Stimulated activated CD8-positive, alpha-beta memory T cell treated with anti-CD3 and anti-CD28 coated beads, Interleukin-4, amount 100 ng/mL, for 1 hour (primary cell): ENCODE results near the gene ZFPM1.

ENCODE experiments used
- DNase-seq, 2 donors: peaks; one replicate each; pipeline ENCODE4 v3.0.0-alpha.2; 2020; ENCODE audit warnings: low read depth in 2 of 2, low spot score in 1 of 2

Gene ZFPM1

DNA sequence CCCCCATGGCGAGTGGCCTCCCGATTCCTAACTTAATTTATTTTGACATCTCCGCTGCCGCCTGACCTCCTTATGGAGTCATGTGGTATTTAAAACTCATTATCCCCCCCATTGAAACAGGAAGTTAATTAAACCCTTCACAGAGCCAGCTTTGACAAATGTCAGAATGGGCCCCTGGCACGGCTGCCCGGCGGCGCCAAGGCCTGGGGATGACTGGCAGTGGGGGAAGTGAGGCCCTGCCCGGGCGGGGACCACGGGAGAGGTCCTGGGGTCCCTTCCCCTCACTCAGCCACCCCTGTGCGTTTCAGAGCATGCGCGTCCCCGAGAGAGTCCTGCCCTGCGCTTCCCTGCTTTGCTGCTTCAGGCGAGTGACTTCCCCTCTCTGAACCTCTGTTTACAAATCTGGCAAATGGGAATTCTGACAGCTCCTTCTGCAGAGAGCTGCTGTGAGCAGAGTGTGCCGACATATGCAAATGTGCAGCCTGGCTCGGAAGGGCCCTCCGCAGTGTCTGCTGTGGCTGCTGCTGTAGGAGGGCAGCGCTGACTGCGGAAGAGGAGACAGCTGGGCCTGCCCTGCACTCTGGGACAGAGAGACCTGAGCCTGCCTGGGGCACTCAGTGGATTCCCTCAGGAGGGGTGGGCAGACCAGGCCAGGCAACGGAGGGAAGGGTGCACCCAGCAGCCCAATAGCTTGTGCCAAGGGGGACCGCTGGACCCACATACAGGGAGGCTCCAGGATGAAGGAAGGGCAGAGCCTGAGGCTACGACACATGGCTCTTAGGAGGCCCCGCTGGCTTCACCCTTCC lies 4.4 kb upstream of the ZFPM1 start:
- DNase-seq, result no peak

DNA sequence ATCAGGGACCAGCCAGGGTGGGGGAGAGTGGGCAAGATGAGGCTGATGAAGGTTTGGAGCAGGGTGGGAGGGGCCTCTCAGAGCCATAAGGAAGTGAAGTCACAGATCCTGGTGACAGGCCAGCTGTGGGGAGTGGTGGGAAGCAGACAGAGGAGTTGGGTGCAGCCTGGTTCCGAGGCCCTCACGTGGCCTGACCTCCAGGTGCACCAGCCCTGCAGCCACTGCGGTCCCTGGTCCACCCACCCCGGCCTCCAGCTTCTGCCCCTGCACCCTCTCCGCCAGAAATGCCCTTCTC lies 3.9 kb upstream of the ZFPM1 start:
- no peak for DNase-seq

GRCh38 chr16:88451586-88452481 lies 1.2 kb upstream of the ZFPM1 start:
- no peak for DNase-seq

- peak; percentile 97 to 98 for DNase-seq
Measured at GRCh38 chr16:88452482-88453216, 431 bp upstream of the ZFPM1 start.

GRCh38 chr16:88453611-88454522 lies 787 bp downstream of the ZFPM1 start:
- no peak for DNase-seq

- DNase-seq, result no peak
Measured at GRCh38 chr16:88454523-88454947, 1.5 kb downstream of the ZFPM1 start.

DNA sequence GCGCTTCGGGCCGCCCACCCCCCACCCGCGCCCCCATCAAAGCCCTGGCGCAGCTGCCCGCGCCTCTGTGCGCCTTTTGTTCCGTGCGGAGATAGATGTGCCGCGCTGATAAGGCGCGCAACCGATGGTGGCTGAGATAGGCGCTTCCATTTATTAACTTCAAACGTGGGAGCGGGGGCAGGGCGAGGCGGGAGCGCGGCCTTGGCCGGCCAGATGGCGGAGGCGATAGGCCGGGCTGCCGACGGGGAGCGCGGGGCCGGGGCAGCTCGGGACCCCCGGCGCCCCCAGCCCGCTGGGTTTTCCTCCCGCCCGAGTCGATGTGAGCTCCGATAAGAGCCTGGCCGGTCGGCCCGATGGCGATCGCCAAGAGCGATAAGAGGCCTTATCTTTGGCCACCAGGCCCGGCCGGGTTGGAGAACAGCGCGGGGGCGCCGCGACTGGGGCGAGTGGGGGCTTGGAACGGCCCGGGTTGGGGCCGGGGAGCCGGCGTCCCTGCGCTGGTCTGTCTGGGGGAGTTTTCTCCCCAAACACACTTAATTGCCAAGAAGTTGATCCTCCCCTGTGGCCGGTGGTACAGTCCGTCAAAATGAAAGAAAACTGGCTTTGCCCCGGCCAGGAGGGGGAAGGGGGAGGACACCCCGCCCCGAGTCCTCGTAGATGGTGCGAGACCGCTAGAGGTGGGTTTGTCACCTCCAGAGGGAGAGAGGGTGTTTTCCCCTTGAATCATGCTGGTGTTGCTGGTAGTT lies 2.7 kb downstream of the ZFPM1 start:
- DNase-seq, result peak in 1 of 2 donors; percentile 53

DNA sequence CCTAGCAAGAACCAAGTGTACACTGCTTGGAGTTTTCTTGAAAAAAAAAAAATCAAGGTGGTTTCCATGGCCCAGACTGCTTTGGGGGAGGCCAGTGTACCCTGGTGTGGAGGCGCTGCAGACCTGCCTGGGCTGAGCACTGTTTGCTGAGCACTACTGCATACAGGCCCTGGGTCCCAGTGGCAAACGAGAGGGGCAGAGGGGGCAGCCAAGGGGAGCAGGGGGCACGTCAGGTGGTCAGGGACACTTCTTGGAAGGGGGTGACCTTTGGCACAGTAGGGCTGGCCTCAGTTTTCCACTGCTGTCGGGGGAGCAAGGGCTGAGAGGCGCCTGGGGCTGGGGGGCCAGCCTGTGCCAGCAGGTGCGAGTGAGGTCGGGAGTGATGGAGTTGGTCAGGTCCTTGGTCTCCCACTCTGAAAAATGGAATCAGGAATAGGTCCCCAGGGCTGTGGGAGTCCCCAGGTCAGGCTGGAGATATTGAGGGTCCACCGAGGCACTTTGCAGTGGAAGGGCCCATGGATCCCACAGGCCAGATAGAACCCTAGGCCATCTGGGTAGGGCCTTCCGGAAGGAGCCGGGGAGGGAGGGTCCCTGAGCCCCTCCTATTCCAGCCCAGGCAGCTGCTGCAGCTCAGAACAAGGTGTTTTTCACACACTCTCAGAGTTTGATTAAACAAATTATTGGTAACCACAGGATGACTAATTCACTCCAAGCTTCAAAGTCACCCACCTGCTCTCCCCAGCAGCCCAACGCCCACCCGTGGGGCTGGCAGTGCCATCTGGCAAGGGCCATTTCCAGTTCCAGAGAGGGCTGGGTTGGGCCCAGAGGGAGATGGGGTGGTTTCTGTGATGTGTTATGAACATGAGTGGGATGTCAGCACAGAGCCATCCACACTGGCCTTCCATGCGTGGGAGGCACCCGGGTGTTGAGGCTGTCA lies 3.5 kb downstream of the ZFPM1 start:
- peak in 1 of 2 donors; percentile 38 for DNase-seq

GRCh38 chr16:88458039-88458772 lies 5.1 kb downstream of the ZFPM1 start:
- no peak for DNase-seq

DNA sequence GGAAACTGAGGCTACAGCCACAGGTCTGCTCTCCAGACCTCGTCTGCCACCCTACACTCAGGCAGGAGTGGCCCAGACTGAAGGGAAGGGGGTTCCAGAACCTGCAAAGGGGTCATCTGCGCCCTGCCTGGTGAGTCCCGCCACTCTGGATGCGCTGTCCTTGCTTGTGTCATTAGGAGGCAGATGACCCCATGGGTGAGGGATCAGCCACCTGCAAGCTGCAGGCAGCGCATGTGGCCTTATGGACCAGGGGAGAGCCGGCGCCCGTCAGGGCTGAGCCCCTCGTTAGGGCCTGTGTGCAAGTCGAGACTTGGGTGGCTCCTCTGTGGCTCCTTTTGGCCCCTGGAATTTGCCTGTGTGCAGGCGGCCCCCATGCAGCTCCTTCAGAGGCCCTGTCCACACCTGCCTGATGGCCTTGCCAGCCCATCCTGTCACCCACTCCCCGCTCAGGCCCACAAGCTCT lies 5.7 kb downstream of the ZFPM1 start:
- no peak for DNase-seq

GRCh38 chr16:88459366-88460073 lies 6.4 kb downstream of the ZFPM1 start:
- DNase-seq, result no peak

DNA sequence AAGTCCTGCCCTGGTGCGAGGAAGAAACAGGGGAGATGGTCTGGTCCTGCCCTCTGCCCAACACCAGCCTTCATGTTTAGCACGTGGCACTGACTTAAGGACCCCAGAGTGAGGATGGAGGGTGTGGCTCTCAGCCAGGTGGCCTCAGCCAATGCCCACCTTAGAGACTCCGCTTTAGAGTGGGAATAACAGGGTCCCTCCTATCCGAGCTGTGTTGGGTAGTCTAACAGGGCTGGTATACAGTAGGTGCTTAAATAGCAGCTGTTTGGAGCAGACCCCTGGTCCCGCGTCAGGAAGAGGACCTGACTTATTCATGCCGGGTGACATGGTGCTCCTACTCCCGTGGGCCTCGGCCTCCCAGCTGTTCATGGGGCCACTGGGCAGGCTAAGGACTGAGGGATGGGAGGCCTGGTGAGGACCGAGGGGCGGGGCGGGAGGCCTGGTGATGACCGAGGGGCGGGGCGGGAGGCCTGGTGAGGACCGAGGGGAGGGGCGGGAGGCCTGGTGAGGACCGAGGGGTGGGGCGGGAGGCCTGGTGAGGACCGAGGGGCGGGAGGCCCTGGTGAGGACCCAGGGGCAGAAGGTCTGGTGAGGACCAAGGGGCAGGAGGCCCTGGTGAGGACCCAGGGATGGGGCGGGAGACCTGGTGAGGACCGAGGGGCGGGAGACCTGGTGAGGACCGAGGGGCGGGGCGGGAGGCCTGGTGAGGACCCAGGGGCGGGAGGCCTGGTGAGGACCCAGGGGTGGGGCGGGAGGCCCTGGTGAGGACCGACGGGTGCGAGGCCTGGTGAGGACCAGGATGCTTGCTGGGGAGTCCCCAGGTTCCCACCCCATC lies 7.6 kb downstream of the ZFPM1 start:
- no peak for DNase-seq

DNA sequence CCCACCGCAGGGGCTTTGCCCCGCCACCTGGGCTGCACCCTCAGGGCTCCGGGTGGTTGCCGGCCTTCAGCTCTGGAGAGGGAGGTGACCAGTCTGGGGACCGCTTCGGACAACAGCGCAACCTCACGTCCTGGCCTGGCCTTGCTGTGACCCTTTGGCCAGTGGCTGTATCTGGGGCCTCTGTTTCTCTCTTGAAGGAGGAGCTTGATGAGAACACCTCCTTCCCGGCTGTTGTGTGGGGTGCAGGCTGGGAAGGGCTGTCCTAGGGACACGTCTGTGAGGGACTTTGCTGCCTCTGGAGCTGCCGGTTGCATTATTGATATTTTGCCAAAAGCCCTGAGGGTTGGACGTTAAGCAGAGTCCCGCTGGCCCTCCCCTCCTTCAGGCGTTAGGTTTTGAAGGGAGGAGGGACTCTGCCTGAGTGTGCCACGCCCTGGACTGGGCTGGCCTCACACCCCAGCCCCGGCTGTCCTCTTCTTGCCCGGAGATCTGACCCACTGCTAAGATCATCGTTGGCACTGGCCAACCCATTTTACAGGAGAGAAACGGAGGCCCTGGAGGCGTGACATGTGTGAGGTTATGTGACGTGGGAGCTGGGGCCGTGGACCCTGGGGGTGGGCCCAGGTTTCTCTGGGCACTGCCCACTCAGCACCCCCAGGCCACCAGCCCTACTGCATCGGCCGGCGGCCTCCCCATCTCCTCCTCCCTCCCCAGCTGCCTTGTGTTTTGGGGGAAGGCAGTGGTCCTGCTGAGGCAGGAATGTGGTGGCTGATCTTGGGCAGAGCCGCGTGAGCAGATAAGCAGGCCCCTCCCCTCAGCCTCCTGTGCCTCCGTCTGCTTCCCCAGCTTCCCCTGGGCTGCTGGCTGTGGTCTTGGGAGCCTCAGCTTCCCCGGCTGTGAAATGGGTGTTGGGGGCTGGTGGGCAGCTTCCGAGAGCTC lies 8.5 kb downstream of the ZFPM1 start:
- no peak for DNase-seq

- DNase-seq, result no peak
Measured at GRCh38 chr16:88462396-88462795, 9.3 kb downstream of the ZFPM1 start.

GRCh38 chr16:88463411-88463810 lies 10.3 kb downstream of the ZFPM1 start:
- DNase-seq, result no peak
